Endothelial cell of umbilical vein (primary cell): ENCODE measurements around the gene PROX1. TPM values are rescaled to one million over a fixed set of nuclear protein-coding genes. Genes with fewer than 3 reads are reported as not detected.

ENCODE experiments used
- BruUV-seq: library from RNA; stranded (reverse); fragments of 400-500 nt; replicated peaks from 2 replicates; lab custom pipeline; 2021; lab: Mats Ljungman, UMichigan
- CTCF ChIA-PET: fragments of 300-600, 350-600 bp; sonication (Branson Sonifier 250); formaldehyde crosslinking; loops from one replicate; lab custom pipeline; 2021; ENCODE audit warnings: antibody characterized with exemption, inconsistent platforms; lab: Charles Lee
- POLR2A ChIA-PET: fragments of 300-600, 350-600 bp; sonication (Branson Sonifier 250); formaldehyde crosslinking; loops from one replicate; lab custom pipeline; 2021; ENCODE audit warnings: antibody characterized with exemption, inconsistent platforms; lab: Charles Lee
- DNase-seq: peaks from one replicate; pipeline ENCODE4 v3.0.0-alpha.2; 2011; ENCODE audit warnings: low read depth, low spot score
- FAIRE-seq: peaks from 2 replicates; lab custom pipeline; 2011; peaks lifted over from hg19 to GRCh38; lab: Jason Lieb, UNC
- H2AFZ ChIP-seq: 2 replicates; pipeline ENCODE4 v1.6.0; 2012; ENCODE audit warnings: low read depth, low read length, control low read depth, inconsistent platforms
- H3K27ac ChIP-seq: 2 replicates; pipeline ENCODE4 v1.5.1; 2011; ENCODE audit warnings: low read depth, mild to moderate bottlenecking, control low read depth, low read length, moderate library complexity; ENCODE audit not compliant: insufficient read depth
- H3K27me3 ChIP-seq, 2 experiments: 2 replicates each; pipeline versions ENCODE4 v1.6.0 to v1.6.1; 2011; ENCODE audit warnings: low read length in 2 of 2, mixed read lengths in 1 of 2; ENCODE audit not compliant: control insufficient read depth in 2 of 2, insufficient read depth in 2 of 2
- H3K36me3 ChIP-seq, 2 experiments: 2 replicates in 1 of 2; 3 replicates in 1 of 2; pipeline ENCODE4 v1.5.1; 2011; ENCODE audit warnings: low read length in 2 of 2, mild to moderate bottlenecking in 1 of 2, moderate library complexity in 1 of 2; ENCODE audit not compliant: control insufficient read depth in 2 of 2, insufficient read depth in 2 of 2; ENCODE audit errors: extremely low read depth in 1 of 2
- H3K4me1 ChIP-seq: 3 replicates; pipeline ENCODE4 v1.5.1; 2011; ENCODE audit warnings: mild to moderate bottlenecking, low read length; ENCODE audit not compliant: control insufficient read depth, insufficient read depth; ENCODE audit errors: extremely low read depth
- H3K4me2 ChIP-seq: 2 replicates; pipeline ENCODE4 v1.6.1; 2011; ENCODE audit warnings: low read length, control low read depth, mixed read lengths; ENCODE audit not compliant: insufficient read depth
- H3K4me3 ChIP-seq, 3 experiments: fragments of 200-600 bp in 1 of 3; sonication (generic), shearing (Covaris generic) in 1 of 3; replicated peaks in 1 of 3; 2 replicates each; pipeline ENCODE4 v1.5.1; 2011 to 2016; ENCODE audit warnings: control low read depth in 3 of 3, low read length in 3 of 3, mild to moderate bottlenecking in 2 of 3, inconsistent platforms in 1 of 3, low read depth in 1 of 3, moderate library complexity in 1 of 3; ENCODE audit not compliant: insufficient read depth in 1 of 3
- H3K79me2 ChIP-seq: 2 replicates; pipeline ENCODE4 v1.6.0; 2012; ENCODE audit warnings: low read length, inconsistent platforms; ENCODE audit not compliant: control insufficient read depth, insufficient read depth
- H3K9ac ChIP-seq: replicated peaks from 2 replicates; pipeline ENCODE3; 2011; ENCODE audit warnings: low read length, control low read depth; ENCODE audit not compliant: insufficient read depth; ENCODE audit errors: extremely low read depth
- H3K9me1 ChIP-seq: replicated peaks from 3 replicates; pipeline ENCODE4 v1.6.0; 2011; ENCODE audit warnings: mild to moderate bottlenecking, low read length; ENCODE audit not compliant: control insufficient read depth, insufficient read depth; ENCODE audit errors: extremely low read depth
- H3K9me3 ChIP-seq: replicated peaks from 2 replicates; pipeline ENCODE4 v1.5.1; 2012; ENCODE audit warnings: low read length, inconsistent platforms; ENCODE audit not compliant: control insufficient read depth, insufficient read depth
- H4K20me1 ChIP-seq: replicated peaks from 2 replicates; pipeline ENCODE3; 2011; ENCODE audit warnings: mild to moderate bottlenecking, low read length; ENCODE audit not compliant: control insufficient read depth, insufficient read depth; ENCODE audit errors: extremely low read depth
- CTCF ChIP-seq, 2 donors: IDR thresholded peaks; 1 replicate in 1 of 2; 2 replicates in 1 of 2; pipeline ENCODE4 v1.5.1; 2011; ENCODE audit warnings: low read length in 2 of 2, mild to moderate bottlenecking in 2 of 2, moderate library complexity in 2 of 2, control low read depth in 1 of 2, inconsistent platforms in 1 of 2, low read depth in 1 of 2; ENCODE audit not compliant: insufficient read depth in 1 of 2; ENCODE audit errors: extremely low read depth in 1 of 2
- EZH2 ChIP-seq: IDR thresholded peaks from 2 replicates; pipeline ENCODE4 v1.6.1; 2012; ENCODE audit warnings: borderline replicate concordance, low read depth, mild to moderate bottlenecking, moderate library complexity, low read length, inconsistent platforms; ENCODE audit not compliant: severe bottlenecking
- FOS ChIP-seq: IDR thresholded peaks from 2 replicates; pipeline ENCODE4 v1.6.1; 2011; ENCODE audit warnings: mild to moderate bottlenecking, low read length, moderate library complexity, borderline replicate concordance; ENCODE audit not compliant: insufficient read depth
- GATA2 ChIP-seq: IDR thresholded peaks from 2 replicates; pipeline ENCODE4 v1.7.0; 2011; ENCODE audit warnings: low read depth, mild to moderate bottlenecking, moderate library complexity, mixed read lengths, low read length; ENCODE audit not compliant: insufficient read length, insufficient read depth
- JUN ChIP-seq: IDR thresholded peaks from 2 replicates; pipeline ENCODE4 v1.6.1; 2011; ENCODE audit warnings: borderline replicate concordance, low read depth; ENCODE audit not compliant: insufficient read length, insufficient read depth
- MAX ChIP-seq: IDR thresholded peaks from 2 replicates; pipeline ENCODE4 v1.6.1; 2011; ENCODE audit not compliant: insufficient read depth, insufficient read length
- MYC ChIP-seq: IDR thresholded peaks from one replicate; pipeline ENCODE4 v1.6.1; 2011; ENCODE audit warnings: mild to moderate bottlenecking, low read depth, low read length
- POLR2A ChIP-seq: IDR thresholded peaks from 2 replicates; pipeline ENCODE4 v1.6.1; 2012; ENCODE audit warnings: low read depth, mild to moderate bottlenecking, control low read depth, low read length
- POLR2AphosphoS5 ChIP-seq: IDR thresholded peaks from 2 replicates; pipeline ENCODE4 v1.6.1; 2012; ENCODE audit warnings: low read depth, mild to moderate bottlenecking, control low read depth, low read length, moderate library complexity; ENCODE audit not compliant: insufficient read depth
- dilution Hi-C: fragments of 300-500 bp; cut with MboI; formaldehyde crosslinking; loops from one replicate; pipeline ENCODE4 v1.15.0; 2019; ENCODE audit warnings: low sequenced_read_pairs; ENCODE audit not compliant: extremely low pct_ligation_motif_present
- intact Hi-C: fragments of 100-400 bp; cut with micrococcal nuclease; formaldehyde crosslinking; loops from one replicate; pipeline ENCODE4 v1.10.0; 2022
- polyA plus RNA-seq, 4 experiments: library from polyadenylated mRNA; depleted of rRNA in 3 of 4; stranded (reverse) in 3 of 4; unstranded in 1 of 4; fragments of >200 nt; gene quantifications; 2 replicates each; pipeline versions ENCODE4 v1.2.1 to v1.2.3, GENCODE V29; 2011 to 2012; ENCODE audit warnings: missing spikeins in 1 of 4
- total RNA-seq: library from RNA; stranded (reverse); gene quantifications from 2 replicates; pipeline ENCODE4 v1.2.3, GENCODE V29; 2021

PROX1 gene
- total and polyA plus RNA-seq, 2 donors (not counting 3 experiments of a cell fraction or from before 2014, with no cell fraction given): 2.2 to 4.0 TPM

- dilution Hi-C loops: no loop called here
- Histone ChIP-seq H3K9ac (no peak overlapping the region), H3K79me2 (no peaks in the 10 kb centered on the region), H3K4me1 (no peaks in the 10 kb centered on the region), H3K9me1 (no peaks in the 10 kb centered on the region), H3K4me3 (no peak overlapping the region), H3K27ac (no peak overlapping the region), H3K27me3 (no peaks in the 10 kb centered on the region), H3K36me3 (peaks cover 0 to 2% of the 10 kb centered on the region in 2 experiments), H3K9me3 (no peaks in the 10 kb centered on the region), H4K20me1 (no peaks in the 10 kb centered on the region), H2AFZ (no peak overlapping the region), H3K4me2 (no peak overlapping the region)
- ChIA-PET POLR2A (no interaction called here), CTCF (no interaction called here)
- TF ChIP-seq MAX: no peak
- TF ChIP-seq POLR2AphosphoS5: no peak
- no peak for TF ChIP-seq GATA2
- no peak for TF ChIP-seq MYC
- TF ChIP-seq POLR2A: no peak
- no peak for TF ChIP-seq JUN
- TF ChIP-seq EZH2: no peak
- no peak for TF ChIP-seq FOS
- no peak for TF ChIP-seq CTCF (IDR thresholded peaks at IDR 0.05; ENCODE audit: extremely low read depth in 1 of 2, insufficient read depth in 1 of 2, low read depth in 1 of 2, low read length in 2 of 2)
- no peak for FAIRE-seq
- intact Hi-C loops: no loop called here
- BruUV-seq: no TSS peak
- DNase-seq: no peak
These were observed 8.7 kb downstream of the PROX1 start for GRCh38 chr1:213996320-213997037.
